Neural progenitor cell (in vitro differentiated cells): ENCODE measurements around the gene ASAH2. TPM values are rescaled to one million over a fixed set of nuclear protein-coding genes. Genes with fewer than 3 reads are reported as not detected.

Experiments used
- DNase-seq: peaks from one replicate; pipeline ENCODE4 v3.0.0-alpha.2; 2016; ENCODE audit warnings: low spot score
- H2AFZ ChIP-seq: fragments of 200-600 bp; sonication (generic); replicated peaks from 2 replicates; pipeline ENCODE4 v1.6.1; 2016; ENCODE audit warnings: antibody characterized with exemption
- H3F3A ChIP-seq: fragments of 200-600 bp; sonication (generic); 2 replicates; pipeline ENCODE4 v1.6.1; 2016; ENCODE audit warnings: antibody characterized with exemption, low read depth
- H3K27ac ChIP-seq: fragments of 200-600 bp; sonication (generic); 2 replicates; pipeline ENCODE4 v1.5.1; 2016; ENCODE audit warnings: mild to moderate bottlenecking
- H3K27me3 ChIP-seq: fragments of 200-600 bp; sonication (generic); 2 replicates; pipeline ENCODE4 v1.6.1; 2016; ENCODE audit warnings: mild to moderate bottlenecking, moderate library complexity
- H3K36me3 ChIP-seq: fragments of 200-600 bp; sonication (generic); 2 replicates; pipeline ENCODE4 v1.5.1; 2016
- H3K4me1 ChIP-seq: fragments of 200-600 bp; sonication (generic); 2 replicates; pipeline ENCODE4 v1.6.1; 2016; ENCODE audit warnings: mixed run types
- H3K4me2 ChIP-seq: fragments of 200-600 bp; sonication (generic); 2 replicates; pipeline ENCODE4 v1.6.1; 2016
- H3K4me3 ChIP-seq: fragments of 200-600 bp; sonication (generic); 2 replicates; pipeline ENCODE4 v1.5.1; 2016
- H3K79me2 ChIP-seq: fragments of 200-600 bp; sonication (generic); 2 replicates; pipeline ENCODE4 v1.6.1; 2016; ENCODE audit warnings: low read depth
- H3K9ac ChIP-seq: fragments of 200-600 bp; sonication (generic); 2 replicates; pipeline ENCODE4 v1.6.1; 2016
- H3K9me3 ChIP-seq: fragments of 200-600 bp; sonication (generic); 2 replicates; pipeline ENCODE4 v1.5.1; 2016; ENCODE audit warnings: low read depth
- H4K20me1 ChIP-seq: fragments of 200-600 bp; sonication (generic); 2 replicates; pipeline ENCODE4 v1.6.1; 2016; ENCODE audit warnings: low read depth
- H3K27ac Mint-ChIP-seq: 3 replicates; pipeline ENCODE4 v1.8.0; 2021; ENCODE audit warnings: mixed read lengths
- H3K27me3 Mint-ChIP-seq: 2 replicates; pipeline ENCODE4 v1.8.0; 2022; ENCODE audit warnings: low read depth, mild to moderate bottlenecking, inconsistent platforms, moderate library complexity, mixed read lengths; ENCODE audit not compliant: insufficient read depth
- H3K36me3 Mint-ChIP-seq: 3 replicates; pipeline ENCODE4 v1.8.0; 2021; ENCODE audit warnings: mixed read lengths
- H3K4me1 Mint-ChIP-seq: 3 replicates; pipeline ENCODE4 v1.8.0; 2021; ENCODE audit warnings: mixed read lengths
- H3K4me3 Mint-ChIP-seq: 3 replicates; pipeline ENCODE4 v1.8.0; 2021; ENCODE audit warnings: mild to moderate bottlenecking, moderate library complexity, mixed read lengths
- H3K9me3 Mint-ChIP-seq: 3 replicates; pipeline ENCODE4 v1.8.0; 2020; ENCODE audit warnings: mixed read lengths
- EZH2 ChIP-seq: fragments of 200-600 bp; sonication (generic); IDR thresholded peaks from 2 replicates; pipeline ENCODE4 v1.6.1; 2017; ENCODE audit warnings: antibody characterized with exemption, mild to moderate bottlenecking, moderate library complexity
- EZH2phosphoT487 ChIP-seq: fragments of 200-600 bp; sonication (generic); IDR thresholded peaks from 2 replicates; pipeline ENCODE4 v1.6.1; 2017; ENCODE audit warnings: antibody characterized with exemption
- total RNA-seq: library from RNA; depleted of rRNA; stranded (reverse); fragments of >200 nt; gene quantifications from 2 replicates; pipeline ENCODE4 v1.2.3, GENCODE V29; 2015; ENCODE audit warnings: low replicate concordance
- TF ChIP-seq, protein P1 (sequence below): fragments of 200-600 bp; sonication (generic); IDR thresholded peaks from 2 replicates; pipeline ENCODE4 v1.5.1; 2017; ENCODE audit warnings: antibody characterized with exemption, mild to moderate bottlenecking

ASAH2 gene
- total RNA-seq, 1 donor from 2014 or later: 6.3 TPM

DNA sequence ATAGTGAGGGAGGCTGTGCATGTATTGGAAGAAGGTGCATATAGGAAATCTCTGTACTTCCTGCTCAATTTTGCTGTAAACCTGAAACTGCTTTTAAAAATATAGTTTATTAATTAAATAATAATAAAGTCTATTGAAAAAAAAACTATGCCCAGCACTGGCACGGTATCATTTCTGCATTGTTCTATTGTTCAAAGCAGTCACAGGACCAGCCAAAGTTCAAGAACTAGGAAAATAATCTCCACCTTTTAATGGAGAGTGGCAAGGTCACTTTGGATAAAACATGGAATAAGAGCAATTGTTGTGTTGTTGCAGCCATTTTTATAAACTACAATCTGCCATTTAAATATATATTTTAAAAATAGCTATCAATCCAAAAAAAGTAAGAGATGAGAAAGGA is 24.7 kb downstream of the ASAH2 start:
- Mint-ChIP-seq H3K27ac (no peak overlapping the region), H3K27me3 (peaks cover 3% of the 10 kb centered on the region), H3K4me3 (no peak overlapping the region), H3K4me1 (no peaks in the 10 kb centered on the region), H3K36me3 (no peaks in the 10 kb centered on the region), H3K9me3 (no peaks in the 10 kb centered on the region)
- DNase-seq: no peak
- Histone ChIP-seq H3F3A (no peaks in the 10 kb centered on the region), H3K4me3 (no peak overlapping the region), H3K4me1 (no peaks in the 10 kb centered on the region), H3K4me2 (no peak overlapping the region), H3K27me3 (no peaks in the 10 kb centered on the region), H3K27ac (no peak overlapping the region), H2AFZ (no peak overlapping the region), H3K9me3 (no peaks in the 10 kb centered on the region), H3K9ac (no peak overlapping the region), H4K20me1 (no peaks in the 10 kb centered on the region), H3K79me2 (no peaks in the 10 kb centered on the region), H3K36me3 (no peaks in the 10 kb centered on the region)
- TF ChIP-seq, protein P1, sequence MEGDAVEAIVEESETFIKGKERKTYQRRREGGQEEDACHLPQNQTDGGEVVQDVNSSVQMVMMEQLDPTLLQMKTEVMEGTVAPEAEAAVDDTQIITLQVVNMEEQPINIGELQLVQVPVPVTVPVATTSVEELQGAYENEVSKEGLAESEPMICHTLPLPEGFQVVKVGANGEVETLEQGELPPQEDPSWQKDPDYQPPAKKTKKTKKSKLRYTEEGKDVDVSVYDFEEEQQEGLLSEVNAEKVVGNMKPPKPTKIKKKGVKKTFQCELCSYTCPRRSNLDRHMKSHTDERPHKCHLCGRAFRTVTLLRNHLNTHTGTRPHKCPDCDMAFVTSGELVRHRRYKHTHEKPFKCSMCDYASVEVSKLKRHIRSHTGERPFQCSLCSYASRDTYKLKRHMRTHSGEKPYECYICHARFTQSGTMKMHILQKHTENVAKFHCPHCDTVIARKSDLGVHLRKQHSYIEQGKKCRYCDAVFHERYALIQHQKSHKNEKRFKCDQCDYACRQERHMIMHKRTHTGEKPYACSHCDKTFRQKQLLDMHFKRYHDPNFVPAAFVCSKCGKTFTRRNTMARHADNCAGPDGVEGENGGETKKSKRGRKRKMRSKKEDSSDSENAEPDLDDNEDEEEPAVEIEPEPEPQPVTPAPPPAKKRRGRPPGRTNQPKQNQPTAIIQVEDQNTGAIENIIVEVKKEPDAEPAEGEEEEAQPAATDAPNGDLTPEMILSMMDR: no peak
- TF ChIP-seq EZH2phosphoT487 (no peak), EZH2 (no peak)

DNA sequence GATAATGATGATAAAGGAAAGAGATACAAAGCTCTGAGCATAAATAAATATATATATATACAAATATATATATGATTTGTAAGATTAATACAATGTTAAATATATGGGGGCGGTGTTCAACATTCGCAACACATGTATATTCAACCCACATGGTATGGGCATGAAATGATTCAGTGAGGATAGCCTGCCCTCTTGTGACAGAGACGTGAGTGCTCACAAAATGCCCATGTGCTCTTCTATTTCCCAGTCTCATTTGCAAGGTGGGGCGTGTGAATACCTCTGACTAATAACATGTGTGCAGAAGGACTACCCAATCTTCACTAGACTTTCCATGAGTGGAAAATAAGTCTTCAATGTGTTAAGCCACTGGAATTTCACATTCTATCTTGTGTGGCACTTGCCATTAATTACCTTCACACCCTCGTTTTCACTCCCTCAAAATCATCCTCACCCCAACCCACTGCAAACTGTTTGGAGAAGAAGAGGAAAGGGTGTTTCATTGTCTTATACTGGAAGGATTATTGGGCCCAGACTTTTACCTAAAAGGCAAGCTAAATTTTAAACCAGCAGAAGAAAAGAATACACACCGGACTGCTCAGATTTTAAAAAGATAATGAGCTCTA is 26.9 kb downstream of the ASAH2 start:
- Histone ChIP-seq H3F3A (no peaks in the 10 kb centered on the region), H2AFZ (peak overlapping the region; percentile 18), H3K9ac (no peak overlapping the region), H3K27ac (no peak overlapping the region), H3K4me2 (no peak overlapping the region), H3K36me3 (no peaks in the 10 kb centered on the region), H3K79me2 (no peaks in the 10 kb centered on the region), H4K20me1 (no peaks in the 10 kb centered on the region), H3K27me3 (no peaks in the 10 kb centered on the region), H3K4me1 (no peaks in the 10 kb centered on the region), H3K9me3 (no peaks in the 10 kb centered on the region), H3K4me3 (no peak overlapping the region)
- Mint-ChIP-seq H3K27me3 (no peaks in the 10 kb centered on the region), H3K4me1 (no peaks in the 10 kb centered on the region), H3K9me3 (no peaks in the 10 kb centered on the region), H3K36me3 (no peaks in the 10 kb centered on the region), H3K27ac (no peak overlapping the region), H3K4me3 (no peak overlapping the region)
- peak; percentile 71 for DNase-seq
- TF ChIP-seq EZH2phosphoT487 (no peak), EZH2 (no peak)
- TF ChIP-seq, protein P1: peak; percentile 76

DNA sequence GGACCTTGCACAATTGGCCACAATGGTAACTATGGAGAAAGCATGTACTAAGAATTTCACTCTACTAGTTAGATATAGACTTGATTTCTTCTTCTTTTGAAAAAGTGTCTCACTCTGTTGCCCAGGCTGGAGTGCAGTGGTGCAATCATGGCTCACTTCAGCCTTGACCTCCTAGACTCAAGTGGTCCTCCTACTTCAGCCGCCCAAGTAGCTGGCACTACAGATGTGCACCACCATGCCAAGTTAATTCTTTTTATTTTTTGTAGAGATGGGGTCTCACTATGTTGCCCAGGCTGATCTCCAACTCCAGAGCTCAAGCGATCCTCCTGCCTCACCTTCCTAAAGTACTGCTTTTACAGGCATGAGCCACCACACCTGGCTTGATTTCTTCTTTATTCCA is 29.1 kb downstream of the ASAH2 start:
- H3K36me3 Mint-ChIP-seq: no peaks in the 10 kb centered on the region
- Histone ChIP-seq H4K20me1 (no peaks in the 10 kb centered on the region), H3K9ac (no peak overlapping the region), H3K27me3 (no peaks in the 10 kb centered on the region), H3K4me1 (peaks cover 3% of the 10 kb centered on the region), H3K4me2 (no peak overlapping the region), H3K9me3 (no peaks in the 10 kb centered on the region), H3K79me2 (no peaks in the 10 kb centered on the region), H3K27ac (no peak overlapping the region), H3K36me3 (no peaks in the 10 kb centered on the region), H3F3A (peaks cover 5% of the 10 kb centered on the region), H3K4me3 (no peak overlapping the region), H2AFZ (no peak overlapping the region)
- no peaks in the 10 kb centered on the region for H3K9me3 Mint-ChIP-seq
- no peak for TF ChIP-seq EZH2
- TF ChIP-seq, protein P1: no peak
- no peak for TF ChIP-seq EZH2phosphoT487
- H3K27me3 Mint-ChIP-seq: no peaks in the 10 kb centered on the region
- H3K4me1 Mint-ChIP-seq: no peaks in the 10 kb centered on the region
- DNase-seq: no peak
- no peak overlapping the region for H3K4me3 Mint-ChIP-seq
- H3K27ac Mint-ChIP-seq: no peak overlapping the region
